Hepatocyte (in vitro differentiated cells): ENCODE measurements around the gene TCF7L2. TPM values are rescaled to one million over a fixed set of nuclear protein-coding genes. Genes with fewer than 3 reads are reported as not detected.
A peak's percentile ranks its signal among the peaks of the same experiment; 100 is the strongest.

ENCODE experiments used
- DNase-seq: peaks from one replicate; pipeline ENCODE4 v3.0.0-alpha.2; 2016; ENCODE audit warnings: low spot score
- H2AFZ ChIP-seq: fragments of 200-600 bp; sonication (generic); 2 replicates; pipeline ENCODE4 v1.6.0; 2016; ENCODE audit warnings: antibody characterized with exemption, mild to moderate bottlenecking
- H3K27ac ChIP-seq: fragments of 200-600 bp; sonication (generic); 2 replicates; pipeline ENCODE4 v1.5.1; 2016; ENCODE audit warnings: mild to moderate bottlenecking
- H3K27me3 ChIP-seq: fragments of 200-600 bp; sonication (generic); 2 replicates; pipeline ENCODE4 v1.6.1; 2016
- H3K36me3 ChIP-seq: fragments of 200-600 bp; sonication (generic); replicated peaks from 2 replicates; pipeline ENCODE4 v1.5.1; 2016; ENCODE audit warnings: low read depth; ENCODE audit not compliant: insufficient read depth
- H3K4me1 ChIP-seq: fragments of 200-600 bp; sonication (generic); 2 replicates; pipeline ENCODE4 v1.5.1; 2016; ENCODE audit warnings: mild to moderate bottlenecking, moderate library complexity; ENCODE audit not compliant: insufficient read depth
- H3K4me2 ChIP-seq: fragments of 200-600 bp; sonication (generic); 2 replicates; pipeline ENCODE4 v1.6.0; 2016
- H3K4me3 ChIP-seq: fragments of 200-600 bp; sonication (generic); 2 replicates; pipeline ENCODE4 v1.5.1; 2016; ENCODE audit warnings: mild to moderate bottlenecking
- H3K79me2 ChIP-seq: fragments of 200-600 bp; sonication (generic); 2 replicates; pipeline ENCODE4 v1.6.0; 2017; ENCODE audit warnings: mild to moderate bottlenecking
- H3K9me2 ChIP-seq: fragments of 200-600 bp; sonication (generic); replicated peaks from 2 replicates; pipeline ENCODE4 v1.6.0; 2017; ENCODE audit warnings: mild to moderate bottlenecking; ENCODE audit not compliant: insufficient read depth
- H3K9me3 ChIP-seq: fragments of 200-600 bp; sonication (generic); 2 replicates; pipeline ENCODE4 v1.5.1; 2016; ENCODE audit warnings: low read depth, mild to moderate bottlenecking
- H4K20me1 ChIP-seq: fragments of 200-600 bp; sonication (generic); 2 replicates; pipeline ENCODE4 v1.6.0; 2016; ENCODE audit warnings: mild to moderate bottlenecking; ENCODE audit not compliant: insufficient read depth, poor library complexity, severe bottlenecking
- EZH2 ChIP-seq: fragments of 200-600 bp; sonication (generic); IDR thresholded peaks from 2 replicates; pipeline ENCODE4 v1.6.1; 2016; ENCODE audit warnings: antibody characterized with exemption, mild to moderate bottlenecking, borderline replicate concordance
- EZH2phosphoT487 ChIP-seq: fragments of 200-600 bp; sonication (generic); IDR thresholded peaks from one replicate; pipeline ENCODE4 v1.6.1; 2018; ENCODE audit warnings: antibody characterized with exemption, mild to moderate bottlenecking, low read depth, moderate library complexity; ENCODE audit not compliant: unreplicated experiment, severe bottlenecking
- WGBS: methylation state at CpG from one replicate; pipeline ENCODE4 v1.1.6; 2016; ENCODE audit warnings: low lambda C conversion rate; ENCODE audit errors: missing lambda C conversion rate; 5-methylcytosine and 5-hydroxymethylcytosine counted together
- polyA plus RNA-seq: library from polyadenylated mRNA; unstranded; fragments of >200 nt; fragmentation: Nextera tagmentation; extraction: Ambion mirVana; gene quantifications from 2 replicates; pipeline ENCODE4 v1.2.1, GENCODE V29; 2016
- total RNA-seq: library from RNA; depleted of rRNA; stranded (reverse); fragments of >200 nt; gene quantifications from 2 replicates; pipeline ENCODE4 v1.2.3, GENCODE V29; 2014
- TF ChIP-seq, protein P1 (sequence below): fragments of 200-600 bp; sonication (generic); IDR thresholded peaks from 2 replicates; pipeline ENCODE4 v1.5.1; 2016; ENCODE audit warnings: antibody characterized with exemption, mild to moderate bottlenecking; ENCODE audit not compliant: poor library complexity

The TCF7L2 gene
- total and polyA plus RNA-seq, 2 experiments from 2014 or later: 14.8 to 28.8 TPM

GRCh38 chr10:113068178-113068890, 118.3 kb downstream of the TCF7L2 start:
- Histone ChIP-seq H3K79me2 (peaks cover 90% of the 10 kb centered on the region), H4K20me1 (no peaks in the 10 kb centered on the region), H3K9me3 (no peaks in the 10 kb centered on the region), H3K4me2 (no peak overlapping the region), H3K9me2 (no peaks in the 10 kb centered on the region), H3K27me3 (no peaks in the 10 kb centered on the region), H3K4me3 (no peak overlapping the region), H3K27ac (no peak overlapping the region), H2AFZ (no peak overlapping the region), H3K36me3 (no peaks in the 10 kb centered on the region), H3K4me1 (peaks cover 19% of the 10 kb centered on the region)
- WGBS: 97% methylated on average over 13 of the region's 13 CpGs
- TF ChIP-seq, protein P1, sequence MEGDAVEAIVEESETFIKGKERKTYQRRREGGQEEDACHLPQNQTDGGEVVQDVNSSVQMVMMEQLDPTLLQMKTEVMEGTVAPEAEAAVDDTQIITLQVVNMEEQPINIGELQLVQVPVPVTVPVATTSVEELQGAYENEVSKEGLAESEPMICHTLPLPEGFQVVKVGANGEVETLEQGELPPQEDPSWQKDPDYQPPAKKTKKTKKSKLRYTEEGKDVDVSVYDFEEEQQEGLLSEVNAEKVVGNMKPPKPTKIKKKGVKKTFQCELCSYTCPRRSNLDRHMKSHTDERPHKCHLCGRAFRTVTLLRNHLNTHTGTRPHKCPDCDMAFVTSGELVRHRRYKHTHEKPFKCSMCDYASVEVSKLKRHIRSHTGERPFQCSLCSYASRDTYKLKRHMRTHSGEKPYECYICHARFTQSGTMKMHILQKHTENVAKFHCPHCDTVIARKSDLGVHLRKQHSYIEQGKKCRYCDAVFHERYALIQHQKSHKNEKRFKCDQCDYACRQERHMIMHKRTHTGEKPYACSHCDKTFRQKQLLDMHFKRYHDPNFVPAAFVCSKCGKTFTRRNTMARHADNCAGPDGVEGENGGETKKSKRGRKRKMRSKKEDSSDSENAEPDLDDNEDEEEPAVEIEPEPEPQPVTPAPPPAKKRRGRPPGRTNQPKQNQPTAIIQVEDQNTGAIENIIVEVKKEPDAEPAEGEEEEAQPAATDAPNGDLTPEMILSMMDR: no peak
- no peak for TF ChIP-seq EZH2
- TF ChIP-seq EZH2phosphoT487: no peak
- DNase-seq: no peak

GRCh38 chr10:113069595-113069994, 119.5 kb downstream of the TCF7L2 start:
- Histone ChIP-seq H2AFZ (no peak overlapping the region), H3K27ac (peak overlapping the region; percentile 61), H3K4me1 (peaks cover 19% of the 10 kb centered on the region), H3K9me2 (no peaks in the 10 kb centered on the region), H3K27me3 (no peaks in the 10 kb centered on the region), H3K9me3 (no peaks in the 10 kb centered on the region), H3K4me2 (no peak overlapping the region), H4K20me1 (no peaks in the 10 kb centered on the region), H3K36me3 (no peaks in the 10 kb centered on the region), H3K79me2 (peaks cover 80% of the 10 kb centered on the region), H3K4me3 (no peak overlapping the region)
- peak; percentile 72 for DNase-seq
- 72% methylated on average over 7 of the region's 7 CpGs for WGBS
- TF ChIP-seq EZH2 (no peak), EZH2phosphoT487 (no peak)
- TF ChIP-seq, protein P1: no peak

DNA sequence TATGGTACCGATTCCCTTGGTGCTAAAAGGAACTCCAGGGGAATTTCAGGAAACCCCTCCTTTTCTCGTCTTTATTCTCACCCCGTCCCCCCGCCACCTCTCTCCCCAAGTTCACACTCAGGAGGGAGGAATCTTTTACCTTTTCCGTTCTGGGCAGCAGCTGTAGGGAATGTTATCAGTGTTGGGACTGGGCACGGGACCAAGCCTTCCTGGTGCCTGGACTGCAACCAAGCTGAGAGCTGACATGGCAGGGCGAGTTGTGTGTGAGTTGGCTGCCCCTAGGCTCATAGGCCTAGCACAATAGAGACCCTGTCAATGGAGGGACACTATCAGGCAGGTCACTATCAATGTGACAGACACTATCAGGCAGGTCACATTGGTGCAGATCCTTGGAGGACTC, 121.4 kb downstream of the TCF7L2 start:
- H4K20me1 ChIP-seq: no peaks in the 10 kb centered on the region
- WGBS: 83% methylated on average over 7 of the region's 7 CpGs
- no peaks in the 10 kb centered on the region for H3K27me3 ChIP-seq
- no peak overlapping the region for H3K4me3 ChIP-seq
- TF ChIP-seq, protein P1: no peak
- no peak for TF ChIP-seq EZH2phosphoT487
- TF ChIP-seq EZH2: no peak
- H3K27ac ChIP-seq: no peak overlapping the region
- DNase-seq: no peak
- no peaks in the 10 kb centered on the region for H3K9me2 ChIP-seq
- H3K36me3 ChIP-seq: no peaks in the 10 kb centered on the region
- no peak overlapping the region for H3K4me2 ChIP-seq
- H3K79me2 ChIP-seq: peaks cover 79% of the 10 kb centered on the region
- no peak overlapping the region for H2AFZ ChIP-seq
- peaks cover 17% of the 10 kb centered on the region for H3K4me1 ChIP-seq
- no peaks in the 10 kb centered on the region for H3K9me3 ChIP-seq
